GM23248 (cell line): ENCODE data around the gene EPS8L2.

ENCODE experiments used
- EZH2 ChIP-seq: fragments of 200-600 bp; sonication (generic); IDR thresholded peaks from 2 replicates; pipeline ENCODE4 v1.6.1; 2018; ENCODE audit warnings: antibody characterized with exemption, mild to moderate bottlenecking; ENCODE audit not compliant: insufficient read depth, poor library complexity, severe bottlenecking
- EZH2phosphoT487 ChIP-seq: fragments of 200-600 bp; sonication (generic); IDR thresholded peaks from 2 replicates; pipeline ENCODE4 v1.6.1; 2018; ENCODE audit warnings: antibody characterized with exemption, moderate library complexity, mild to moderate bottlenecking, low read depth; ENCODE audit not compliant: insufficient read depth

DNA sequence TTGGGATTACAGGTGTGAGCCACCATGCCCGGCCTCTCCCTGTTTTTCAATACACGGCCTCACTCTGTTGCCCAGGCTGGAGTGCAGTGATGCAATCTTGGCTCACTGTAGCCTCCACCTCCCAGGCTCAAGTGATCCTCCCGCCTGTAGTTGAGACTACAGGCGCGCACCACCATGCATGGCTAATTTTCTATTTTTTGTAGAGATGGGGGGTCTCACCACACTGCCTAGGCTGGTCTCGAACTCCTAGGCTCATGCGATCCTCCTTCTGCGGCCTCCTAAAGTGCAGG, 59.7 kb downstream of the EPS8L2 start:
- TF ChIP-seq EZH2, result no peak
- no peak for TF ChIP-seq EZH2phosphoT487
